Activated CD4-positive, CD25-positive, alpha-beta regulatory T cell treated with anti-CD3 and anti-CD28 coated beads, Interleukin-2, amount 50 U/mL, for 24 hours (primary cell): ENCODE data around the gene DENND4C.
A peak's percentile ranks its signal among the peaks of the same experiment; 100 is the strongest.
"Not testable (repeated sequence)": the region's sequence is repeated elsewhere in the genome, so short reads cannot be mapped to it uniquely, and the experiment has no call there.

Experiments
- ATAC-seq, 2 donors: fragments of 150-1000 bp; cut with Tn5 transposase; one replicate each; pipeline ENCODE4 v1.10.0; 2021; ENCODE audit warnings: mild to moderate bottlenecking in 1 of 2, moderate library complexity in 1 of 2

Gene DENND4C

DNA sequence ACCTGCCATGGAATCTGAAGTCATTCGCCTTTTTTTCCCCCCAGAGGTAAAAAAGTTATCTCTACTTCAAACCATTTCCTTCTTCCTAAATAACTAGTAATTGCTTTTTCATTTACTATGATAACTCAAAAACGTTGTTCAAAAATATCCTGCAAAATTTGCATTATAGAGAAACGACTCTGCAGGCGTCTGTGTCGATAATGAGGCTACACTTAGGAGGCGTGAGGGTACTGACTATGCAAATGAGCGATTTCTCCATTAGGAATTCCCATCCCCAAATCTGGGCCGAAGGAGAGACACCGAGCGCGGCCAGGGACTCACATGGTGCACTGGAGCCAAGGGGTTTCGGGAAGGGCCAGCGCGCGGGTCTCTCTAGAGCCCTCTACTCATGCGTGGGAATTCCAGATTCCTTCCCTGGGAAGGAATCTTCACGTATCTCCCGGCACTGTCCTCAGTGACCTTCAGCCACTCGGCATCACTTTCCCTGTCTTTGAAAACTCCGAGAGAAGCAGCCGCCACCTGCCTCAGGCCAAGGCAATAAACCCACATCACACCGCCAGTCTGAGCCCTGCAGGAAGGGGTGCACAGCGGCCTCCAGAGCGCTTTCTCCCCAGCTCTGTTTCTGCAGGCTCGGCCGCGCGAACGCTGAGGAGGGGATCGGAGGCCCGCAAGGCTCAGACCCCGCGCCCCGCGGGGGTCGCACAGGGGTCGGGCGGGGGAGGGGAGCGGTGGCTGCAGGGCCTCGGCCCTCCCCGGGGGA is 718 bp upstream of the DENND4C start:
- peak; percentile 34 to 53 for ATAC-seq

DNA sequence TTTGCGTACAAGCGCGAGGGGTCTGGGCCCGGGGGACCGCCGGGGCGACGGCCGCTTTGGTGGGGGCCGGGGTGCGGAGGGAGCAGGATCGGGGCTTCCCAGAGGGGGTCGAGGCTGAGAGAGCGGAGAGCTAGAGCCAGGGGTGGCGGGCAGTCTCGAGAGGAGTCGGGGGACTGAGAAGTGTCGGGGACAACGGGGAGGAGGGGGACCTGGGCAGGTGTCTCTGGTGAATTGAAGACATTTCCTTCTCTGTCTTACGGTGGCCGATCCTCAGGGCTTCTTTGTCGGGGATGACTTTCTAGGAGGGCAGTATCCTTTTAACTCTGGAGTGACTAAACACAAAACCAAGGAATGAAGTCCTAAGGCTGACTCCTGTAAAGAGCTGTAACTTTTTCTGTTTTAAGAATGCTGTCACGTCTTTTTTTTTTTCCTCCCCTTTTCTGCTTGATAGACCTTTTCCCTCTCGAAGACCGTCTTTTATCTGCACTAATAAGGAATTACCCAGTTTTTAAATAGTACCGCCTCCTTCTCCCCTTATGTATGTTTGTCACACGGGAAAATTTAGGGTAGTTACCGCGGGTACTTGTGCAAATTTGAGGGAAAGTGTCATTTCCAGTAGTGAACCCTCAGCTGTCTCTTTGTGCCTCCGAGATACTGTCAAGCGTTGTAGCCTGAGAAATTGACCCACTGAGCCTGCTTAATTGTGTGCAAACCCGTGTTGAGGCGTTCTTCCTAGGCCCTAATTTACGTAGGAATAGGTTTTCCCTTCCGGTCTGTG is 822 bp downstream of the DENND4C start:
- peak; percentile 5 to 8 for ATAC-seq

DNA sequence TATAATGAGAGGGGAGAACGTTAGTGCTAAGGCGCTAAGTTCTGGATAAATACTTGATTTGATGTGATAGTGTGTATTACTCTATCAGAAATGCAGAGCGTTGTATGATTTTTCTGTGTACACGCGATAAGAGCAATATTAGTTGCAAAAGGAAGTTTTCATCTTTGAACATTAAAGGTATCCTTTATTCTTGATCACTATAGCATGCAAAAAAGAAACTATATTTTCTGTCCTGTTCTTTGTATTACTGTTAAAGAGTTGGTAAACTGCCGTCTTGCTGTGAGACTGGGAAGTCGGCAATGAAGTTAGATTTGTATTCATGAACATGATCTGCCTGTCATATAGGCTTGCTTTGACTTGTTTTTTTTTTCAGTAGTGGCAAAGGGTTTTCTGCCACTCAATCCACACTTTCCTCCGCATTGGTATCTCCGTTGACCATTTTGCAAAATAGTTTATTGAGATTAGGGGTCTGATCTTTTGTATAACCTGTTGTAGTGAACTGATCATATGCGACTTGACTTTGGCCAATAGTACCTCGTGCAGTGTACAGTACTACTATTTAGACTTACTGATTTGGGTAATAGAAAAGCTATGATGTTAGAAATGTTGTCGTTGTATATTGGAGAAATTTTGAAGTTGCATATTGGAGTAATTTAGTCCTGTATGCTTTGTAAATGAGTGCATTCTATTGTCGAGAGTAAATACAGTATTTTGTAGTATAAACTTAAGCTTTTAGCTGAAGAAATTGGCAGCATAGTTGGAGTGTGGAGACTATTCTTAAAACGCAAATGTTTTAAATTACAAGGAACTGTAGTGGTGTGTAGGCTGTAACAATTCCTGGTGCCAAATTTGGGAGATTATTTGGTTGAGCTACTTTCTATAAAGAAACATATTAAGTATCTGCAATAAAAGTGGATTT is 1.7 kb downstream of the DENND4C start:
- no peak for ATAC-seq

DNA sequence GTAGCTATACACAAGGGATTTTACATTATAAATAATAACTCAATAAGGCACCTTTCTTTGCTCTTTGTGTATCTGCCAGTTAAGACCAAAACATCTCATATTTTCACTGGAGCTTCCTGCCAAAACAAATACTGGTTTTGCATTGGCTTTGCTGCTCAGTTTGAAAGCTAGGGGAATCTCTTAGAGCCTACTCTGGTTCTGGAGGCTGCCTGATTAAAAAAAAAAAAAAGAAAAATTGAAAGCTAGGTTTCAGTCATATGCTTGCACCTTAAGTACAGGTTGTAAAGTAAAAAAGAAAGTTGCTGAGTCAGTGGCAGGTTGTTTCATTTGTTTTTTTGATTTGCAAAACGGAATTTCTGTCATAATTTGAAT is 2.3 kb downstream of the DENND4C start:
- ATAC-seq = peak; percentile 29 to 52

DNA sequence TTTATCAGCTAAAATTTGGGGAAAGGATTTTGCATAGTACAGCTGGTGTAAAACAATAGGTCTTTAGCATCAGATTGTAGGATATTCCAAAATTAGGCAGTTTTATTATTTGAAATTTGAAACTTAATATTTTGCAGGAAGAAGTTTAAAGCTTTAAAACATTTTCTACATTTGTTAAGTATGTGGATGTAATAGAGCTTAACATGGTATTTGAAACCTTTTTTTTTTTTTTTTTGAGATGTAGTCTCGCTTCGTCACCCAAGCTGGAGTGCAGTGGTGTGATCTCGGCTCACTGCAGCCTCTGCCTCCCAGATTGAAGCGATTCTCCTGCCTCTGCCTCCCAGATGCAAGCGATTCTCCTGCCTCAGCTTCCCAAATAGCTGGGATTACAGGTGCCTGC is 2.9 kb downstream of the DENND4C start:
- ATAC-seq = no peak

DNA sequence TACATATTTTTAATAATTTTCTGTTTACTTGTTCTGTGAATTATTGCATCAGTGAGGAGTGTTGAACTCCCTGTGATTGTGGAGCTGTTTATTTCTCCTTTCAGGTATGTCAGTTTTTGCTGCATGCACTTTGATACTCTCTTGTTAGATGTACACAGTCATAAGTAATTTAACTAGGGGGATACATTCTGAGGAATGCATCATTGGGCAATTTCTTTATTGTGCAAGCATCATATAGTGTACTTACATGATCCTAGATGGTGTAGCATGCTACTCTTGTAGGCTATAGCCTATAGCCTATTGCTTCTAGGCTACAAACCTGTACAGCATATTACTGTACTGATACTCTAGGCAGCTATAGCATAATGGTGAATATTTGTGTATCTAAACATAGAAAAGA is 9.5 kb downstream of the DENND4C start:
- ATAC-seq = no peak

DNA sequence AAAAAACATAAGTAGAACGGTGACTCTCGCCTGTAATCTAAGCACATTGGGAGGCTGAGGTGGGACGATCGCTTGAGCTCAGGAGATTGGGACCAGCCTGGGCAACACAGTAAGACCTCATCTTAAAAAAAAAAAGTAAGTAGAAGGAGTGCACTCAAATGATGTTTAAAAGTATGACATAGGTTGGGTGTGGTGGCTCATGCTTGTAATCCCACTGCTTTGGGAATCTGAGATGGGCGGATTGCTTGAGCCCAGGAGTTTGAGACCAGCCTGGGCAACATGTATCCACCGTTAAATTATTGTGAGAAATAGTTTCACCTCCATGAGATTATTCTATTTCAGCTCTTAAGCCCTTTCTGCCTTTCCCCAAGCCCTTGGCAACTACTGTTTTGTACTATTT is 11.2 kb downstream of the DENND4C start:
- no peak for ATAC-seq

DNA sequence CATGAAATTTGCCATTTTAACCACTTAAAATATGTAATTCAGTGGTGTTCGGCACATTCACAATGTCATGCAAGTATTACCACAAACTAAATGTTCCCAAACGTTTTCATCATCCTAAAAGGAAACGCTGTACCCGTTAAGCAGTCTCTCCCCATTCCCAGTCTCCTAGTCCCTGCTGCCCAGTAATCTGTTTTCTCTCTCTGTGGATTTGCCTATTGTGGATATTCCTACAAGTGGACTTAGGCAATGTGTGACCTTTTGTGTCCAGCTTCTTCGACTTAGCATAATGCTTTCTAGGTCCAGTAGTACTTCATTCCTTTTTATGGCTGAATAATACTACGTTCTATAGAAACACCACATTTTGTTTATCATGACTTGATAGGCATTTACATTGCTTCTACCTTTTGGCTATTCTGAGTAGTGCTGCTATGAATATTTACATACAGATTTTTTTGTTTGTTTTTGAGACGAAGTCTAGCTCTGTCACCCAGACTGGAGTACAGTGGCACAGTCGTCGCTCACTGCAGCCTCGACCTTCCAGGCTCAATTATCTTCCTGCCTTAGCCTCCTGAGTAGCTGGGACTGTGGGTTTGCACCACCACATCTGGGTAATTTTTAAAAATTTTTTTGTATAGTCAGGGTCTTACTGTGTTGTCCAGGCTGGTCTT is 13.0 kb downstream of the DENND4C start:
- ATAC-seq = no peak

DNA sequence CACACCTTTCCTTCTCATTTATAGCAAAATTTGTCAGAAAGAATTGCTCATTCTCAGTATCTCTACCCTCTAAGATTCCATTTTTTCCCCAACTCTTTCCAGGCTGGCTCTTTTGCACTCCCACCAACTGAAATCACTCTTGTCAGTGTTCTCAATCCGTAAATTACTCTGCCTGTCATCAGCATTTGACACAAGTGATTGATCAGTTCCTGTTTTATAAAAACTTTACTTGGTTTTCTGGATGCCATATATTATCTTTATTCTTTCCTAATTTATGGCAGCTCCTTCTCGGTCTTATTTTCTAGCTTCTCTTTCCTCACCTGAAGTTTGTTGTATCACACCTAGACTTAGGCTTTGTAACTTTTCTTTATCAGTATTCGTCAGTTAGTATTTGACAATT is 16.4 kb downstream of the DENND4C start:
- no peak for ATAC-seq

DNA sequence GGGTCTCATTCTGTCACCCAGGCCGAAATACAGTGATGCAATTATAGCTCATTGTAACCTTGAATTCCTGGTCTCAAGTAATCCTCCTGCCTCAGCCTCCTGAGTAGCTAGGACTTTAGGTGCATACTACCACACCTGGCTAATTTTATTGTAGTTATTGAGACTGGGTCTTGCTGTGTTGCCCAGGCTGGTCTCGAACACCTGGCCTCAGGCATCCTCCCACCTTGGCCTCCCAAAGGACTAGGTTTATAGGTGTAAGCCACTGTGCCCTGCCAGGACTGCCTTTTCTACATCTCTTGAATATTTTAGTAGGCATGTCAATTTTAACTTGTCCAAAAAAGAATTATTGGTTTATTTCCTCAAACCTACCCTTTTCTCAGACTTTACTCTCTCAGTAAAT is 16.9 kb downstream of the DENND4C start:
- ATAC-seq = no peak

DNA sequence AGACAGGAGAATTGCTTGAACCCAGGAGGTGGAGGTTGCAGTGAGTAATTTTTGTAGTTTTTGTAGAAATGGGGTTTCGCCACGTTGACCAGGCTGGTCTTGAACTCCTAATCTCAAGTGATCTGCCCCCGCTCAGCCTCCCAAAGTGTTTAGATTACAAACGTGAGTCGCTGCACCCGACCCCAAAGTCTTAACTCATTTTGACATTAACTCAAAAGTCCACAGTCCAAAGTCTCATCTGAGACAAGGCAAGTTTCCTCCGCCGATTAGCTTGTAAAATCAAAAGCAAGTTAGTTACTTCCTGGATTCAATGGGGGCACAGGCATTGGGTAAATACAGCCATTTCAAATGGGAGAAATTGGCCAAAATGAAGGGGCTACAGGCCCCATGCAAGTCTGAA is 19.9 kb downstream of the DENND4C start:
- ATAC-seq = not testable (repeated sequence)

DNA sequence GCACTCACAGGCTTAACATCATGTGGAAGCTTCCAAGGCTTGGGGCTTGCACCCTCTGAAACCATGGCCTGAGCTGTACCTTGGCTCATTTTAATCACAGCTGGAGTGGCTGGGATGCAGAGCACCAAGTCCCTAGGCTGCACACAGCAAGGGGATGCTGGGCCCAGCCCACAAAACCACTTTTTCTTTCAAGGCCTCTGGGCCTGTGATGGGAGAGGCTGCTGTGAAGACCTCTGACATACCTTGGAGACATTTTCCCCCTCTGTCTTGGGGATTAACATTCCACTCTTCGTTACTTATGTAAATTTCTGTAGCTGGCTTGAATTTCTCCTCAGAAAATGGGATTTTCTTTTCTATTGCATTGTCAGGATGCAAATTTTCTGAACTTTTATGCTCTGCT is 20.7 kb downstream of the DENND4C start:
- ATAC-seq = not testable (repeated sequence)

DNA sequence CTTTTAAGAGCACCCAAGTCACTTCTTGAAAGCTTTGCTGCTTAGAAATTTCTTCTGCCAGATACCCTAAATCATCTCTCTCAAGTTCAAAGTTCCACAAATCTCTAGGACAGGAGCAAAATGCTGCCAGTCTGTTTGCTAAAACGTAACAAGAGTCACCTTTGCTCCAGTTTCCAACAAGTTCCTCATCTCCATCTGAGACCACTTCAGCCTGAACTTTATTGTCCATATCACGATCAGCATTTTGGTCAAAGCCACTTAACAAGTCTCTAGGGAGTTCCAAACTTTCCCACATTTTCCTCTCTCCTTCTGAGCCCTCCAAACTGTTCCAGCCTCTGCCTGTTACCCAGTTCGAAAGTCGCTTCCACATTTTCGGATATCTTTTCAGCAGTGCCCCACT is 21.1 kb downstream of the DENND4C start:
- ATAC-seq = not testable (repeated sequence)

DNA sequence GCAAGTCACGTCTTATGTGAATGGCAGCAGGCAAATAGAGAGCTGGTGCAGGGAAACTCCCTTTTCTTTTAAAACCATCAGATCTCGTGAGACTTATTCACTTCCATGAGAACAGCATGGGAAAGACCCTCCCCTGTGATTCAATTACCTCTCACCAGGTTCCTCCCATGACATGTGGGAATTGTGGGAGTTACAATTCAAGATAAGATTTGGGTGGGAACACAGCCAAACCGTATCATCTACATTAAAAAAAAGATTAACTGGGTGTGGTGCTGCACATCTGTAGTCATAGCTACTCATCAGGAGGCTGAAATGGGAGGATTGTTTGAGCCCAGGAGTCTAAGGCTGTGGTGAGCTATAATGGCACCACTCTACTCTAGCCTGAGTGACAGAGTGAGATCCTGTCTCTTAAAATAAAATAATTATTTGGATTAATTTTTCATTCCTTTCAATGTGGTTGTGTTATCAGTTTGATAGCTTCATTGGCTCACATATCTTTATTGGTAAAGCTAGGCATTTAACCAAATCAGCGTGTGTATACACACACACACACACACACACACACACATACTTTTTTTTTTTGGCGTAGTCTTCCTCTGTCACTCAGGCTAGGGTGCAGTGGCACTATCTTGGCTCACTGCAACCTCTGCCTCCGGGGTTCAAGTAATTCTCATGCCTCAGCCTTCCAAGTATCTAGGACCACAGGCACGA is 21.8 kb downstream of the DENND4C start:
- ATAC-seq = no peak

DNA sequence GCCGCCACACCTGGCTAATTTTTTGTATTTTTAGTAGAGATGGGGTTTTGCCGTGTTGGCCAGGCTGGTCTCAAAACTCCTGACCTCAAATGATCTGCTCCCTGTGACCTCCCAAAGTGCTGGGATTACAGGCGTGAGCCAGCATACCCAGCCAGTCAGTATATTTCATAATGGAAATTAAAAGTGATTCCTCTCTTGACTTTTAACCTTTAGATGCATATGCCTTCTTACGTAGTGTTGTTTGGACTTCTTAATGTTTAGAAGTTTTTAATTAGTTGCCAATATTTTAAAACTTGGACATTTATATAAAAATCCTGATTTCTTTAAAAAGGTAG is 22.4 kb downstream of the DENND4C start:
- no peak for ATAC-seq

DNA sequence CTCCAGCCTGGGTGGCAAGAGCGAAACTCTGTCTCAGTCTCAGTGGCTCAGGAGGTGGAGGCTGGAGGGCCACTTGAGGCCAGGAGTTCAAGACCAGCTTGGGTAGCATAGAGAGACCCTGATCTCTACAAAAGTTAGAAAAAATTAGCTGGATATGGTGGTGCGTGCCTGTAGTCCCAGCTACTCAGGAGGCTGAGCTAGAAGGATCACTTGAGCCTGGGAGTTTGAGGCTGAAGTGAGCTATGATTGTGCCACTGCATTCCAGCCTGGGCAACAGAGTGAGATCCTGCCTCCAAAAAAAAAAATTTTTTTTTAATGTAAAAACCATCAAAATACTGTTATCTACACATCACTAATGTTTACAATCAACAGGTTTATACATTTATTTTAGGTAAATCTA is 24.6 kb downstream of the DENND4C start:
- no peak for ATAC-seq

DNA sequence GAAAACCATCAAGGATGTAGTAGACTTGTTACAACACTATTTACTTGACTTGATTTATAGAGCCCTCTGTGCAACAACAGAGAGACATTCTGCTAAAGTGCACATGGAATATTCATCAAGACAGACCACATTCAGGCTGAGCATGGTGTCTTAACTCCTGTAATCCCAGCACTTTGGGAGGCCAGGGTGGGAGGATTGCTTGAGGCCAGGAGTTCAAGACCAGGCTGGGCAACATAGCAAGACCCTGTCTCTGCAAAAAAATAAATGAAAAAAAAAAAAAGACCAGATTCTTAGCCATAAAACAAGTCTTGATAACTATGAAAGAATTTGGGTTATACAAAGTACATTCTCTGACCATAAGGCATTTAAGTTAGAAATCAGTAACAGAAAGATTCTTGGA is 25.3 kb downstream of the DENND4C start:
- no peak for ATAC-seq

DNA sequence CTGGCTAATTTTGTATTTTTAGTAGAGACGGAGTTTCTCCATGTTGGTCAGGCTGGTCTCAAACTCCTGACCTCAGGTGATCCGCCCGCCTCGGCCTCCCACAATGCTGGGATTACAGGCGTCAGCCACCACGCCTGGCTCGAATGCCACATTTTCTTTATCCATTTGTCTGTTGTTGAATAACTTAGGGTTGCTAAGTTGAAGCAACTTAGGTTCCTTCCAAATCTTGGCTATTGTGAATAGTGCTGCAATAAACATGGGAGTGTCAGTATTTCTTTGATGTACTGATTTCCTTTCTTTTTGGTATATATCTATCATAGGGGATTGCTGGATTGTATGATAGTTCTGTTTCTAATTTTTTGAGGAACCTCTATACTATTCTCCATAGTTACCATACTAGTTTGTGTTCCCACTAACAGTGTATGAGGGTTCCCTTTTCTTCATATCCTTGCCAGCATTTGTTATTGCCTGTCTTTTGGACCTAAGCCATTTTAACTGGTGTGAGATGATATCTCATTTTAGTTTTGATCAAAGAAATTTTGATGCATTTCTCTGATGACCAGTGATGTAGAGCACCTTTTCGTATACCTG is 29.3 kb downstream of the DENND4C start:
- not testable (repeated sequence) for ATAC-seq

DNA sequence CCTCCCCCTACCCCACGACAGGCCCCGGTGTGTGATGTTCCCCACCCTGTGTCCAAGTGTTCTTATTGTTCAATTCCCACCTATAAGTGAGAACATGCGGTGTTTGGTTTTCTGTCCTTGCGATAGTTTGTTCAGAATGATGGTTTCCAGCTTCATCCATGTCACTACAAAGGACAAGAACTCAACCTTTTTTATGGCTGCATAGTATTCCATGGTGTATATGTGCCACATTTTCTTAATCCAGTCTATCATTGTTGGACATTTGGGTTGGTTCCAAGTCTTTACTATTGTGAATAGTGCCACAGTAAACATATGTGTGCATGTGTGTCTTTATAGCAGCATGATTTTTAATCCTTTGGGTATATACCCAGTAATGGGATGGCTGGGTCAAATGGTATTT is 35.1 kb downstream of the DENND4C start:
- not testable (repeated sequence) for ATAC-seq

DNA sequence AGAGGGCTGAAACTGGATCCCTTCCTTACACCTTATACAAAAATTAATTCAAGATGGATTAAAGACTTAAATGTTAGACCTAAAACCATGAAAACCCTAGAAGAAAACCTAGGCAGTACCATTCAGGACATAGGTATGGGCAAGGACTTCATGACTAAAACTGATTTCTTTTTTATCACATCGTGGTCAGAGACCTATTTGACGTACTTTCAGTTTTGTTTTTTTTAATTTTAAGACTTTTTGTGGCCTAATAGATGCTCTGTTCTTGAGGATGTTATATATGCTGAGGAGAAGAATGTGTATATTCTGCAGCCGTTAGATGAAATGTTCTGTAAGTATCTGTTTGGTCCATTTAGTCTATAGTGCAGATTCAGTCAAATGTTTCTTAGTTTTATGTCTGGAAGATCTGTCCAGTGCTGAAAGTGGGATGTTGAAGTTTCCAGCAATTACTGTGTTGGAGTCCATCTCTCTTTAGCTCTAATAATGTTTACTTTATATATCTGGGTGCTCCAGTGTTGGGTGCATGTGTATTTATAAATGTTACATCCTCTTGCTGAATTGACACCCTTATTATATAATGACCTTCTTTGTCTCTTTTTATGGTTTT is 36.4 kb downstream of the DENND4C start:
- ATAC-seq = peak; percentile 51 to 76

DNA sequence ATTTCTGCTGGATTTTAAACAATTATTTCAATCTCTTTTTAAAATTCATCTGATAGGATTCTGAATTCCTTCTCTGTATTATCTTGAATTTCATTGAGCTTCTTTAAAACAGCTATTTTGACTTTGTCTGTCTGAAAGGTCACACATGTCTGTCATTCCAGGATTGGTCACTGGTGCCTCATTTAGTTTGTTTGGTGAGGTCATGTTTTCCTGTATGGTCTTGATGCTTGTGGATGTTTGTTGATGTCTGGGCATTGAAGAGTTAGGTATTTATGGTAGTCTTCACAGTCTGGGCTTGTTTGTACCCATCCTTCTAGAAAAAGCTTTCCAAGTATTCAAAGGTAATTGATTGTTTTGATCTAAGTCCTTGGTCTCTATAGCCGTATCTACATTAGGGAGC is 39.1 kb downstream of the DENND4C start:
- no peak for ATAC-seq
